ENCODE measurements around the gene ANKRD28.

ANKRD28 gene

DNA sequence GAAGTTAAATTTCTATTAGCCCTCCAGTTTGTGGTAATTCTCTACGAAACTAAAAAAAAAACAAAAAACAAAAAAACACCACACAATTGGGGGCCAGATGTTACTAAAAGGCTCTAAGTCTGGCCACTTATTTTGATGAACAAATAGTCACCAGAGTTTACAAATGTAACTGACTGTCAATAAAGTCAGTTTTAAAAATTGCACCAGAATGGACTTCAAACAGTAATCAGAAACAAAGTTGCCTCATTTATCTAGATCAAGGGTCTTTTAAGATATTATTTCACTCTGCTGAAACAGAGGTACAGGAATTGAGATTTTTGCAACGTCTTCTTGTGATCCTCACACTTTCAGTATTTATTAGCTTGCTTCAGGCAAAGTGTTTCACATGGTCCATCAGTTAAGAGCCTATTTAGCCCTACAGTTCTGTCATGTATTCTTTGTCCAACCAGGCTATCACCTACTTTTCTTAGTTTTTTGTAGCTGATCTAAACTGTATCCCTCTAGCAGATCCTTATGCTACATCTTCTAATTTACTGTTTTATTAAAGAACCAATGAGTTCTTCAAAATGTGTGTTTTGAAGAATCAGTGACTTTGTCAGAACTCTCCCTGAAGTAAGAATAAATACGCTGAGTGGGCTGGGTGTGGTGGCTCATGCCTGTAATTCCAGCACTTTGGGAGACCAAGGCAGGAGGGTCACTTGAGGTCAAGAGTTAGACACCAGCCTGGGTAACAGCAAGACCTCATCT is 74.7 kb downstream of the ANKRD28 start:
- TF ChIP-seq, protein P1, sequence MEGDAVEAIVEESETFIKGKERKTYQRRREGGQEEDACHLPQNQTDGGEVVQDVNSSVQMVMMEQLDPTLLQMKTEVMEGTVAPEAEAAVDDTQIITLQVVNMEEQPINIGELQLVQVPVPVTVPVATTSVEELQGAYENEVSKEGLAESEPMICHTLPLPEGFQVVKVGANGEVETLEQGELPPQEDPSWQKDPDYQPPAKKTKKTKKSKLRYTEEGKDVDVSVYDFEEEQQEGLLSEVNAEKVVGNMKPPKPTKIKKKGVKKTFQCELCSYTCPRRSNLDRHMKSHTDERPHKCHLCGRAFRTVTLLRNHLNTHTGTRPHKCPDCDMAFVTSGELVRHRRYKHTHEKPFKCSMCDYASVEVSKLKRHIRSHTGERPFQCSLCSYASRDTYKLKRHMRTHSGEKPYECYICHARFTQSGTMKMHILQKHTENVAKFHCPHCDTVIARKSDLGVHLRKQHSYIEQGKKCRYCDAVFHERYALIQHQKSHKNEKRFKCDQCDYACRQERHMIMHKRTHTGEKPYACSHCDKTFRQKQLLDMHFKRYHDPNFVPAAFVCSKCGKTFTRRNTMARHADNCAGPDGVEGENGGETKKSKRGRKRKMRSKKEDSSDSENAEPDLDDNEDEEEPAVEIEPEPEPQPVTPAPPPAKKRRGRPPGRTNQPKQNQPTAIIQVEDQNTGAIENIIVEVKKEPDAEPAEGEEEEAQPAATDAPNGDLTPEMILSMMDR (IDR thresholded peaks at IDR 0.05), result no peak

DNA sequence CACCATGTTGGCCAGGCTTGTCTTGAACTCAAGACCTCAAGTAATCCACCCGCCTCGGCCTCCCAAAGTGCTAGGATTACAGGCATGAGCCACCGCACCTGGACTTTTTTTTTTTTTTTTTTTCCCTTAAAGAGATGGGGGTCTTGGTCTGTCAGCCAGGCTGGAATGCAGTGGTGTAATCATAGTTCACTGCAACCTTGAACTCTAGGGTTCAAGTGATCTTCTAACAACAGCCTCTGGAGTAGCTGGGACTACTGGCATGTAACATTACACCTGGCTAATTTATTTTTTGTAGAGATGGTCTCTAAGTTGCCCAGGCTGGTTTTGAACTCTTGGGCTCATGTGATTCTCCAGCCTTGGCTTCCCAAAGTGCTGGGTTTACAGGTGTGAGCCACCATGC is 81.6 kb downstream of the ANKRD28 start:
- TF ChIP-seq, protein P1 (IDR thresholded peaks at IDR 0.05), result no peak

DNA sequence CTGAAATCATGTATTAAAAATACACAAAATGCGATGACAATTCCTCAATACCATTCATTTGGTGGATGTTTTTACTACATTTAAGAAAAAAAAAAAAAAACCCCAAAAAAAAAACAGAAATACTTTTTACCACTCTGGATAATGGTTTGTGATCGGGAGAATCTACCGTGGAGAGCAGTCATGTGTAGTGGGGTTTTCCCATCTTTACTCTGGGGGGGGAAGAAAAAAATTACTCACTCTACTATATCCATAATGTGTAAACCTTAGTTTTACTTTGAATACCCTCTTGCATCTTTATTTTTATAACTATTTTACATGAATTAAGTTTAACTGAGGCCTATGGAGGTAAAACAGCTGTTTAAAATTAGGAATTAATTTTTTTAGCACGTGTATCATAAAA is 83.3 kb downstream of the ANKRD28 start:
- TF ChIP-seq, protein P1 (IDR thresholded peaks at IDR 0.05), result no peak

DNA sequence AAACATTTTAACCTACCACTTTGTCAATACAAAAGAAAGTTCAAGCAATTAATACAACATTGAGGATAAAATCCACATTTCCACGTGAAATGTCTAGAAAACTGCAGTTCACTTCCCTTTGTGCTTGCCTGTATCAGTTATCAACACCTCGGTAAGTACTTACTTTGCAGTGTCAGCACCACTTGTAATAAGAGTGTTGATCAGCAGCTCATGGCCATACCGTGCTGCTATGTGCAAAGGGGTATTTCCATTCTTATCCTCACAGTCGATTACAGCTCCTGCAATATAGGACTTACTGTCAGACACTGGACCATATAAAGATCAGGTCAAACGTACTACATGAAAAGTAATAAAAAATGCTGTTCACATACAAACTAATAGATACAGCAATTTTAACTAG is 84.4 kb downstream of the ANKRD28 start:
- TF ChIP-seq, protein P1 (IDR thresholded peaks at IDR 0.05), result no peak

DNA sequence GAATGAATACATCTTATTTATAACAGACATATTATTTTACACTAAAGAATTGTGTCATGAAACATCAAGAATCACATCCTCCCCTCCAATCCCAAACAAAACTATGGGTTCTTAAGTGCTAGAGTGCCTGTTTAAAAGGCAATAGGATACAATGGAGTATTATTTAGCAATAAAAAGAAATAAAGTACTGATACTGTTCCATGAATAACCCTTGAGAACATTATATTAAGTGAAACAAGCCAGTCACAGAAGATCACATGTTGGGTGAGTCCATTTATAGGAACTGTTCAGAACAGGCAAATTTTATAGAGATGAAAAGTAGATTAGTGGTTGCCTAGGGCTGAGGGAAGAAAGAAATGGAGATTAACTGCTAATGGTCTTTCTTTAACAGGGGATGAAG is 86.5 kb downstream of the ANKRD28 start:
- TF ChIP-seq, protein P1 (IDR thresholded peaks at IDR 0.05), result no peak

DNA sequence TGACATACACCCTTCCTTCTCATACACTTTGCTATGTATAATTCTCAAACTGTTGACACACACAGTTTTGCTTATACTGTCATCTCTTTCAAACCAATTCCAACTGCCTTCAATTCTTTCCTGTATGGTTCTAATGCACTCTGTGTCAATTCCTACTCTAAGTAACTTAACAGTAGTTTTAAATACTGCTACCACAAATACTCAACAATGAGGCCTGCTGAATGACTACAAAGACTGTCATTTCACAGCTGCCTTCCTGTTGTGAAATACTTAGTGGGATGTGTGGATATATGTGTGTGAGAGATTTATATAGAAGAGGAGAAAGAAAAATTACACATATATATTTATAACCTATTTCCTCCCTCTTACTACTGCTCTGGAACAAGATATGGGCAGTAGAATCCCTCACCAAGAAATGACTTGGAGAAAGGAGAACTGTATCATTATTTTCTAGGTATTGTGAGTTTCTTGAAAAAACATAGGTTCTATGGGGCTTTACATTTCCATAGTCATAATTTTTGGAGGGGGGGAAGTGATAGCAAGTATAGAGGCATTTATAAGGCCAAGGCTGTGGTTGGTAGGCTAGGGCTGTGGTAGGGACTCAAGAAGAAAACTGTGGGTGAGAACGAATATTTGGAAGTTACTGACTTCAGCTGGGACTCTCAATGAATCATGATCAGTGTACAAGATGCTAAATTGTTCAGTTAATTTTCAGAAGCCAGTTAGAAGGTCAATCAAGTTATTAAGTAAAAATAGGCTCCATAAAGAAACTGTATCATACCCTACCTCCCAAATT is 88.7 kb downstream of the ANKRD28 start:
- TF ChIP-seq, protein P1 (IDR thresholded peaks at IDR 0.05), result no peak

DNA sequence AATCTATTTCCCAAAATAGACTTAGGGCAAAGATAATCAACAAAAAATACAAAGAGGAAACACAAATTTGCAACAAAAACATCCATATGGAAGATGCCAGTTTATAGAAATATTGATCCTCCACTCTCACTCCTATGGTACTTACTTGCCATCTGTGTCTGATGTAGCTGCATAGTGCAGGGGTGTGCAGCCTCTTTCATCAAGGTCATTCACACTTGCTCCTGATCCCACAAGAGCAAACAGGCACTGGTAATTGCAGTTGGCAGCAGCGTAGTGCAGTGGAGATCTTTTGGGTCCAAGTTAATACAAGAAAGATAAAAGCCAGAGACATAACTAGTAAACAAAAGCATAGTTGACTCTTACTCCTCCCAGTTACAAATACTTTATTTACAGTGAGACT is 90.0 kb downstream of the ANKRD28 start:
- TF ChIP-seq, protein P1 (IDR thresholded peaks at IDR 0.05), result no peak

Data from LNCAP (cell line).